ENCODE results near the gene FBXO45.

GRCh38 chr3:196572389-196572788, 3.9 kb downstream of the FBXO45 start:
- TF ChIP-seq CTCF (IDR thresholded peaks at IDR 0.05) (no peak), POLR2A (IDR thresholded peaks at IDR 0.05) (no peak)

All from heart left ventricle (tissue), 13 donors.